Measurements from ENCODE around the gene SLC25A21.
"Not testable (repeated sequence)": the region's sequence is repeated elsewhere in the genome, so short reads cannot be mapped to it uniquely, and the experiment has no call there.

Gene SLC25A21

GRCh38 chr14:37172024-37172869 is at the start of gene SLC25A21:
SLC25A21 (minus strand) TSS chr14:37172606.
- DNase-seq: peak; percentile 88

- DNase-seq: no peak
Observed at GRCh38 chr14:37221073-37221472, 48.7 kb upstream of the SLC25A21 start.

GRCh38 chr14:37215345-37215744 is 42.9 kb upstream of the SLC25A21 start:
- no peak for DNase-seq

- no peak for DNase-seq
Observed at GRCh38 chr14:37213016-37213415, 40.6 kb upstream of the SLC25A21 start.

GRCh38 chr14:37210448-37210847 is 38.0 kb upstream of the SLC25A21 start:
- DNase-seq: no peak

- DNase-seq: not testable (repeated sequence)
Observed at GRCh38 chr14:37209617-37210016, 37.2 kb upstream of the SLC25A21 start.

GRCh38 chr14:37205623-37206605 is 33.5 kb upstream of the SLC25A21 start:
- DNase-seq: not testable (repeated sequence)

- DNase-seq: no peak
Observed at GRCh38 chr14:37203423-37203822, 31.0 kb upstream of the SLC25A21 start.

- DNase-seq: no peak
Observed at GRCh38 chr14:37202812-37203211, 30.4 kb upstream of the SLC25A21 start.

- no peak for DNase-seq
Observed at GRCh38 chr14:37202265-37202664, 29.9 kb upstream of the SLC25A21 start.

GRCh38 chr14:37201724-37202123 is 29.3 kb upstream of the SLC25A21 start:
- no peak for DNase-seq

- no peak for DNase-seq
Observed at GRCh38 chr14:37198907-37199306, 26.5 kb upstream of the SLC25A21 start.

GRCh38 chr14:37198273-37198598 is 25.8 kb upstream of the SLC25A21 start:
- DNase-seq: no peak

- peak; percentile 91 for DNase-seq
Observed at GRCh38 chr14:37197421-37198272, 25.2 kb upstream of the SLC25A21 start, which contains the start of gene MIPOL1. MIPOL1 (plus strand) TSS chr14:37197937; CDS start chr14:37247889, 49,952 bp downstream.

GRCh38 chr14:37196604-37197420 is 24.4 kb upstream of the SLC25A21 start:
- no peak for DNase-seq

GRCh38 chr14:37195327-37195726 is 22.9 kb upstream of the SLC25A21 start:
- no peak for DNase-seq

- no peak for DNase-seq
Observed at GRCh38 chr14:37194698-37195097, 22.3 kb upstream of the SLC25A21 start.

GRCh38 chr14:37189733-37190132 is 17.3 kb upstream of the SLC25A21 start:
- DNase-seq: not testable (repeated sequence)

GRCh38 chr14:37187840-37188577 is 15.6 kb upstream of the SLC25A21 start:
- not testable (repeated sequence) for DNase-seq

- no peak for DNase-seq
Observed at GRCh38 chr14:37187294-37187693, 14.9 kb upstream of the SLC25A21 start.

- DNase-seq: no peak
Observed at GRCh38 chr14:37186865-37187264, 14.5 kb upstream of the SLC25A21 start.
